Measurements from ENCODE around the gene TRIM9.

The TRIM9 gene

DNA sequence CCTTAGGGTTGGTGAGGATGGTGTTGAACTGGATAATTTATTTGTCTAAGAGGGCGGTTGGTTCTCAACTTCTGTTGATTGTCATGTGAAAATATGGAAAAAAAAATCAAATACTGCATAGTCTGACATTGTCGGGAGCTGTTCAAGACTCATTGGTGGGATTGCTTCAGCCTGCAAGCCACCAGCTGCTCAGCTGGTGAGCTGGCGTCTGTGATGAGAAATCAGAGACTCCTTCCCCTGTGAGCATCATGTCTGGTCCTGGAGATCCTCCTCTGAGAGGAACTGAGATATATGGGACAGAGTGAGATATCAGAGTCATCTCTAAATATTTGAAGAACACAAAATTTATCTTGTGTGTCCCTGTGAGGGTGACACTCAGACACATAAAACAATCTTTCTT lies 49.9 kb downstream of the TRIM9 start:
- DNase-seq, result no peak

DNA sequence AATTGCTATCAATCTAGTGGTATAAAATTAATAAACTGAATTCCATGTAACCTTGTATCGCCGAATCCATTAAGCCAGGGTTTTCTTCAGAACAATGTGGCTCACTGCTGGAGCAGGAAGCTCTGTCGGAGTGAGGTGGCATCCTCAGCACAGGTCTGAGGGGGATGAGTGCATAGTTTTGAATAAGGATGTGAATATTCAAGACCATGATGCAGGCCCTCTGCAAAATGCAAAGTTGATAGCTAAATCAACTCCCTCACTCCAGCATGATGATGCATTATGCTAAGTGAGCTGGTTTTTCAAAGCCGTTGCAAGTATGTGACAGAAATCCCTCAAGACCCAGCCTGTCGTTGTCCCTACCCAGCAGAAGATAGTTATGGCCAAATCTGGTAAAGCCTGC lies 53.0 kb downstream of the TRIM9 start:
- no peak for DNase-seq

DNA sequence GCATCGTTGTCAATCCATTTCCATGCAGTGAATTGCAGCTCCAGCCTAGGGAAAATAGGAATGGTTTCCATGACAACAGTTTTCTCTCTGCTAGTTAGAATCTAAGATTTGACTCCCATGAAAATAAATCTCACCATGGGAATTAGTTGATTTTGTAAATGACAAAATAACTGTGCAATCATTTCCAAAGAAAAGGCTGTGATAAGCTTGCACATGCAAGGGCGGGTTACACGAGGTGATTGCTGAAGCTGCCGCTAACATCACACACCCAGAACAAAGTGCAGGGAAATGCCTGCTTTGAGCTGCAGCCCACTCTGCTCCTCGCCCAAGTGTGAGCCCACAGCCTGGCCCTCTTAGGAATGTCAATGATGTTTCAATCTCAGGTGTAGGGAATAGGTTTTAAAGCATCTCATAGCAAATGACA lies 53.8 kb downstream of the TRIM9 start:
- no peak for DNase-seq

GRCh38 chr14:51039252-51039651 lies 55.7 kb downstream of the TRIM9 start:
- no peak for DNase-seq

DNA sequence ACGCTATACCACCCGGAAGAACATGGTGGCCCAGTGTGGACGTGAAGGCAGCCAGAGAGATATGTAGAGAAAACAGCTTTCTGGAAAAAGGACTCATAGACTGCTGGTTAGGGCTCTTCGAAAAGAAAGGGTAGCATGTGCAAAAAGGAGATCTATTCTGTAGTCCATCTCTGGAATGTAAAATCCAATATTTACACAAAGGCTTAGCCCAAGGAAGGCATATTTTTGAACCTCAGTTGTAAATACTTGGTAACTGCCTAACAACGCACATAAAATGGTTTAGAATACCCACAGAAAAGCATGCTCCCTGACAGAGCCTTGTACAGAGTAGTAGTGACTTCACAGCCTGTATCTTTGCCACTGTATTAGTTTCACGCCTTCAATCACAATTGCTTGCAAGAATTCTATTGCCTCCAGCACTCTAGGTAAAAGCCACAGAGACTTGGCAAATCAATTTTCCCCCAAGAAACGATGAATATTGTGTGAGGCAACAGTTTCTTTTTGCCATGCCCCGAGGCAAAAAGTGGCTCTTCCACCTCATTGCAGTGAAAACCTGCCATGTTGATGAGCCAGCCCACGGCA lies 59.2 kb downstream of the TRIM9 start:
- no peak for DNase-seq

- DNase-seq, result no peak
Measured at GRCh38 chr14:51028851-51029754, 65.8 kb downstream of the TRIM9 start.

GRCh38 chr14:51028361-51028760 lies 66.5 kb downstream of the TRIM9 start:
- no peak for DNase-seq

DNA sequence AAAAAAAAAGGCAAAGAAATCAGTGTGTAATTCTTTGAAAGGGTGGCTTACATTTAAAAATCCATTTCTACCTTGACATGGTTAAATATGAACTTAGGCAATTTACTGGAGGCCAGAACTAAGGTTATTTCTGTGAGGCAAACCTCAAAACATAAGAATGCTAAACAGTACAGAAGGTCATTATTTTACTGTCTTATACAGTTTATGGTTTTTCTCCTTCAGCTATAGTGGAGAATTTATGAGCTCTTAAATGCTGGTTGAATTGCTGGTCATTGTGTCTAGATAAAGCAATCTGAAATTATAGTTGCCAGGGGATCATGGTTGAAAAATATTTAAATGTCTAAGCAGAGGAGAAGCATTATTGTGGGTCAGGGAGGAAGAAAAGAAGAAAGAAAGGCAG lies 70.5 kb downstream of the TRIM9 start:
- no peak for DNase-seq

DNA sequence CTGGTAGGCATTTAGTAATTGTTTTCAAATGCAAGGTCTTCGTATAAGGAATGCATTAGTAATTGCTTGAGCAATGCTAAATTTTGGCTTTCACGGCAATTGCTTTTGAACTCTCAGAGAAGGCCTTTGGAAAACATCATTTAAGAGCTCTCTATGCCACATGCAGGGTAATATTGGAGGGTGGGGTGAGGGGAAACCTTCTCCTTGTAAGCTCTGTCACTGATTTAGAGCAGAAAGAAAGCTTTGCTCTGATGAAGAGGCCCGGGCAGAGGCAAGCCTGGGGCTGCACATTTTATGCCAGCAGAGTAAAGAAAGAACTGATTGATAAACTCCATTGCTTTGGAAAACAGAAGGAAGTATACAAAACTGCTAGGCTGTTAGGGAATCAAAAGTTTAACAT lies 70.9 kb downstream of the TRIM9 start:
- no peak for DNase-seq

DNA sequence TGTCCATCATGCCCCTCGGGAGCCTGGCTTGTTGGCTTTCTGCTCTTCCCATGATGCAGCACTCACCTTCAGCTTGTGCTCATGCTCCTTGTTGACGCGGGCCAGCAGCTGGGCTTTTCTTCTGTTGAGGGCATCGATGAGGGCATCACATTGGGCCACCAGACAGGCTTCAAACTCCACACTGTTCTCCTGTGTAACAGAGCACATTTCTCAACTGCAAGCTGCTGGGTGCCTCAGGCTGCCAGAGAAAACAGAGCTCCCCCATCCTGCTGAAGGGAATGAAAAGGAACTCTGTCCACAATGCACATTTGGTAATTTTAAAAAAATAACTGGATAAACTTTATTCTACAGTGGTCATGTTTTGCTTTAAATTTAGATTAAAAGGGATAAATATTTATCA lies 72.1 kb downstream of the TRIM9 start:
- DNase-seq, result no peak

DNA sequence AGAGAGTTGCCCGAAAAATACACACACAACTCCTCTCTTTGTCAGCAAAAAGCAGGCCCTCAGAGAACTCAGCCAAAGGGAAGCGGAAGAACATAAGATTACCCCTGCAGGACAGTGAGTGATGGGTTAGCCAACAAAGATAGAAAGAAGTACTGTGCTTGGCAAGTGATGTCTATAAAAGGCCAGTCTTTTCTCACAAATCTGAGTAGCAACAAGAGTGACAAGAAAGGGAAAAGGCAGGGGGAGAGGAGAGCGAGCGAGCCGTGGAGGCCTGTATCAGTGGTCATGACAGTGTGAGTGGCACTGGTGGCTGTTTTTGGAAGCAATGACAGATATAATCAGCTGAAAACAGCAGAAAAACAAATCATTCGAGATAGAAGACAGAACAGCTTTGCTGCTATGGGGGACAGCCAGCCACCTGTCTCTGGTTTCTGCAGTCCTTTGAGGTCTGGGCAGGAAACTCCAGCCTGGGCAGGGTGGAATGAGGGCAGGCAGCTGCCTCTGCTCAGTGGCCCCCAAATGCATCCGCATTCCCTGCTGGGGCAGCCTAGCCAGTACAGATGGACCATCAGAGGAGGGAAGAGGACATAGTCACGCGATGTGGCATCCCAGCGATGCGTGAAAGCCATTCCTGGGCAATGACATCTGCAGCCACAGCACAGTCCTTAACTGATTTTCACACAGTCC lies 74.7 kb downstream of the TRIM9 start:
- DNase-seq, result no peak

GRCh38 chr14:51019089-51019488 lies 75.8 kb downstream of the TRIM9 start:
- no peak for DNase-seq

DNA sequence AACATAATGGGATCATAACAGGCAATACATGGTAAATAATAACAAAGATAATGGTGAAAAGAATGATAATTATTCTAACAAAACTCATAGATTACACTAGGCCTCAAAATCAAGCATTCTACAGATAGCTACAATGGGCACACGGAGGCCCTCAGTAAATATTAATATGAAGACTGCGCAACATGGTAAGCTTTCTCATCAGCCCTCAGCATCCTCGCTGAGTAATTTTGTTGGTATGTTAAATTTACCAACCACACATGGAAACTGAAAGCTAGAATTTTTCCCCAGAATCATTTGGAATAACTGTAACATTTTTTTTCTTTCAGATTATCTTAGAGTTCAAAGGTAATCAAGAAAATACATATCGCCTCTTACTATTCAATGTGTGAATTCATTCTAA lies 76.4 kb downstream of the TRIM9 start:
- no peak for DNase-seq

- DNase-seq, result no peak
Measured at GRCh38 chr14:51014625-51015024, 80.3 kb downstream of the TRIM9 start.

GRCh38 chr14:51014086-51014485 lies 80.8 kb downstream of the TRIM9 start:
- DNase-seq, result no peak

- no peak for DNase-seq
Measured at GRCh38 chr14:51012055-51012454, 82.8 kb downstream of the TRIM9 start.

DNA sequence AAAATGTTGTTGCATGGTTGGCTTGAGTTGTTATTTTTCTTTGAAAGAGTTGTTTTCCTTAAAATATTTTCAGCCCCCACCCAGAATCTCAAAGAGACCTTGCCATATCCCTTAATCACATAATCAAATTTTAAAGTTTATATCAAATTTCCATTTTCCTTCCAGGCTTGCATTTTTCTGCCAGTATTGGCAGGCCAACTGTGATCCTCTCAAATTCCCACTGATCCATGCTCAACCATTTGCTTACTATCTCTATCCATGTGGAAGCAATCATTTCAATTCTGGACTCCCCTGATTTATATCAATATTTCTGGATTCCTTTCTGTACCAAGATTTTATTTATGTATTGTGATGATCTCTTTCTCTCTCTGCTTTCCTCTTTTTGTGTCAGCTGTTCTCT lies 86.5 kb downstream of the TRIM9 start:
- DNase-seq, result no peak

DNA sequence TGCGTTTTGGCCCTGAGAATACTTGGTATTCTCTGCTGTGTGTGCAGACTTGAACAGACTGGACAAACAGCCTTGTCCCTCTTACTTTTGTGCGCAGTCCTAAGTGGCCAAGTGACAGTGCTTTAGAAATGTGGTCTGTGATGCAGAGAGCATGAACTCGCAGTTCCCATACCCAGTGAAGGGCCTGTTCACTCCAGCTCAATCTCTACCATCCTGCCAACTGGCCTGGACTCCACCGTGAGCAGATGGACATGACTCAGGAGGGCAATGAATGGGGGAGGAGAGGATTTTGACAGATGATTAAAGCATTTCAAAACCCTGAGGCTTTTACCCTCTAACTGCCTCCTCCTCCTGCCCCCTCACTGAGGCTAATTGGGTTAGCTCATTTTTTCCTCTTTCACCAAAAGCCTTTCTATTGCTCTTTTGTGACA lies 88.1 kb downstream of the TRIM9 start:
- no peak for DNase-seq

GRCh38 chr14:51006324-51006723 lies 88.6 kb downstream of the TRIM9 start:
- no peak for DNase-seq

DNA sequence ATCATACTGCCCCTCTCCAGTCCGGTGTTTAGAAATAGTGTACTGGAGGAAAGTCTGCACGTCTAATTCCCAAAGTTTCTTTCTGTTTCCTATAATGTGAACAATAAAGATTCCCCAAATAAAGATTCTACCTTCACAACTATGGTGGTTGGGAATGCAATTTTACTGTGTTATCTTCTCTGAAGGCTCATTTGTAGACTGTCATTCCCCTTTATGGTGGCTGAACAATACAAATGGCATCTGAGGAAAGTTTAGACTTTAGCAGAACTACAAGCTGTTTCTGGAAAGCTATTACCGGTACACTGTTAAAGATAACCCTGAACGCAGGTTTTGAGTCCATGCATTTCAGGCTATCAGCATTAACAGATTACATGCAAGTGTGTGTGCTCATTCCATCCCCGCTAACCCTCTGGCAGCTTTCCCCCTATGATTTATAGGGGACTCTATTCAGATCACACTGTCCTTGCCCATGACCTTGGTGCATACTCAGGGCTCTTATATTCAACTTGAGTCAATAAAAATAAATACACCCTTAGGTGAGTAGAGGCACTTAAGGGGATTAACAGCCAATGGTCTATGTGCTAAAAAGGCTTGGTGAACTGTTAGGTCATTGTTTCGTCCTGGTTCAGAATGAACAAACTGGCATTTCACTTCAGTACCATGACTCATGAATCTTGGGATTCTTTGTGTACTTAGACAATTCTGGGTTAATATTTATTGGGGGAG lies 89.9 kb downstream of the TRIM9 start:
- DNase-seq, result no peak

DNA sequence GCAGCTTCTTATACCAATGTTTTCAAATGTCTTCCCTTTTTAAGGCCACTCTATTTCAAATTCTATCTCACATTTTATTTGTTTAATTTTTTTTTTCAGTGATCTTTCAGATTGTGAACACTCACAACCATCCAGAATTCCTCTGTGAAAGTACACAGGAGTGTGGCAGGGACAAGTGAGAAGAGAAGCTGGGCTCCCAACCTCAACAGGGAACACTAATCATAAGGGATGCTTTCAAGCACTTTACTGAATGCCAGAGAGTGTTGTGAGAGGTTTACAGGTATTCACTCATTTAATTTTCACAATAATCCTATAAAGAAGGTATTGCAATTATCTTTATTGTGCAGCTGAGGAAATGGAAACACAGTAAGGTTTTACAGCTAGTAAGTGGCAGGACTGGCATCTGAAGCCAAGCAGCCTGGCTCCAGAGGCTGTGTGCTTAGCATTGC lies 90.5 kb downstream of the TRIM9 start:
- no peak for DNase-seq

- no peak for DNase-seq
Measured at GRCh38 chr14:51002406-51002999, 92.4 kb downstream of the TRIM9 start.

- DNase-seq, result no peak
Measured at GRCh38 chr14:51000566-51000965, 94.3 kb downstream of the TRIM9 start.
